SHP77 treated with DMSO at 0.1 percent for 48 hours (cell line): Measurements from ENCODE around the gene UGT3A1.

Source experiments
- DNase-seq: peaks from one replicate; lab custom pipeline; 2025; lab: John Stamatoyannopoulos, UW

UGT3A1 gene

GRCh38 chr5:35908814-35909213 is 82.4 kb downstream of the UGT3A1 start:
- DNase-seq, result no peak

GRCh38 chr5:35908228-35908627 is 83.0 kb downstream of the UGT3A1 start:
- DNase-seq, result no peak

GRCh38 chr5:35904443-35905132 is 86.6 kb downstream of the UGT3A1 start:
- DNase-seq, result no peak

DNA sequence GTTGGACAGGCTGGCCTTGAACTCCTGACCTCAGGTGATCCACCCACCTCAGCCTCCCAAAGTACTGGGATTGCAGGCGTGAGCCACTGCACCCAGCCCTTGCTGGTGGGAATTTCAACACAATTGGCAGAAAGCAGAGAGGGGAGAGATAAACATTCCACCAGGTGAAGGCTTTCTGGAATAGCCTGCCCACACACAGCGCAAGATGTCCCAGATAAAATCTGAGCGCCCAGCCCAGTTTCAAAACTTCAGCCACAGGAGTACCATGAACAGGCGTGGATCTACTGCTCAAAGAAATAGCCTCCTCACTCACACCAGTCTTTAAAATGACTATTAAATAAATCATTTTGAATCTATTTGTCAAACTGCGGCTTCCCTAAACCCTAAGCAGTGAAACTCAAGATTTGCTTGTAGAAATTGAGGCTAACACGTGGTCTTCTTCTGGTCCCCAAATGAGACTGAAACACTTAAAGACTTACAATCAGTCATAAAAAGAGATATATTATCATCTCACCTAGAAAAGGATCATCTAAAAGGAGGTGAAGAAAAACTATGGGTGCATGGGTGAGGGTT is 87.5 kb downstream of the UGT3A1 start:
- DNase-seq, result no peak

DNA sequence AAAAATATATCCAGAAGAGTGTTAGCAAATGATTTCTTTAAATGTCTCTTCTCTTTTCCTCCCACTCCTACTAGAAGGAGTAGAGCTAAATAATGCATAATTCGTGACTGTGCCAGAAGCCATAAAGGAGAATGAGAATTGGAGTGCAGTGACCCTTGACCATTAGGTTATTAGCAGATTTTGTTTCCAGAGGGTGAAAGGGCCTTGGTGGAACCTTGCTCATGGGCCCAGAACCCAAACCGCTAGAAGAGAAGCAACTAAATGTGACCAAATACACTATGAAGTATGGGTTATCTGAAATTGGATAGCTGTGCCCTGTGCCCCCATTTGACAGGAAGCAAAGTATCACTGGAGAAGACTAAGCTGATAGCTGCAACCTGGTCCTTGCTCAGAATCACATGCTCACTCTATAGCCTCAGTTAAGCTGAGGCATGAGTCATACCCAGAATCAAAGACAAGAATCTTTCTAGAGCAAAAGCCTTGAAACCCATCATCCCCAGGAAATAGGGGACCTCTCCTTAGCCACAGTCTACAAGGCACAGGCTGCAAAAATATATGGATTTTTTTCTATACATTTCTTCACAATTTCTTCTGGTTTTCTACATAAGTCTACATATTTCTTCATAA is 89.0 kb downstream of the UGT3A1 start:
- no peak for DNase-seq
